Frontal cortex (tissue), 4 donors: ENCODE results near the gene CPLX4. TPM values are rescaled to one million over a fixed set of nuclear protein-coding genes. Genes with fewer than 3 reads are reported as not detected.
A peak's percentile ranks its signal among the peaks of the same experiment; 100 is the strongest.

Experiments used
- DNase-seq, 2 donors: peaks; one replicate each; pipeline ENCODE4 v3.0.0; 2012; ENCODE audit warnings: low spot score in 2 of 2
- FAIRE-seq: peaks from 2 replicates; lab custom pipeline; 2012; peaks lifted over from hg19 to GRCh38; lab: Jason Lieb, UNC
- total RNA-seq: library from RNA; depleted of rRNA; stranded (reverse); fragments of >200 nt; gene quantifications from one replicate; pipeline ENCODE4 v1.2.3, GENCODE V29; 2014
- donor health status: control.
- donor health status: control.
- donor health status: control.

Gene CPLX4
- total RNA-seq, 1 donor from 2014 or later, result not detected

- peak in 1 of 2 donors; percentile 60 for DNase-seq
- no peak for FAIRE-seq
These were observed 69.2 kb downstream of the CPLX4 start for GRCh38 chr18:59249199-59249774.

DNA sequence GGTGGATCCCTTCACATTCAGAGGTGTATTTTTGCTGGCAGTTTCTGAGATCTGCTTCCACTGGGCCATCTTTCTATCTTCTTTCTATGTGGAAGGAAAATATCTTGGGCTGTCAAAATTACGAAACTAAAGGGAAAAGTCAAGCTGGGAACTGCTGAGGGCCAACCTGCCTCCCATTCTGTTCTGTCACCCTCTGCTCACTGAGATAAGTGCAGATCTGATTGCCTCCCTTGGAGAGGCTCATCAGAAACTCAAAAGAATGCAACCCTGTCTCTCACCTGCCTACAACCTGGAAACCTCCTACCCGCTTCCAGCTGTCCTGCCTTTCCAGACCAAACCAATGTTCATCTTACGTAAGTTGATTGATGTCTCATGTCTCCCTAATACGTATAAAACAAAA is 71.7 kb downstream of the CPLX4 start:
- no peak for FAIRE-seq
- DNase-seq, result no peak

Other genes with a start within 250 kb of the CPLX4 start
- gene SEC11C, start 178.8 kb downstream of the CPLX4 start, total RNA-seq, result 59.9 TPM
- 22.8 TPM for gene GRP, start 98.5 kb downstream of the CPLX4 start, total RNA-seq
- not detected for gene RAX, start 45.2 kb downstream of the CPLX4 start, total RNA-seq
- 39.9 TPM for gene LMAN1, start 40.6 kb upstream of the CPLX4 start, total RNA-seq